HG02763 (cell line): Measurements from ENCODE around the gene PLEKHA7.

Experiments
- ATAC-seq: cut with Tn5 transposase; IDR thresholded peaks from one replicate; pipeline ENCODE4 v1.9.1; 2021; ENCODE audit warnings: mild to moderate bottlenecking, moderate library complexity; ENCODE audit not compliant: unreplicated experiment

Gene PLEKHA7

DNA sequence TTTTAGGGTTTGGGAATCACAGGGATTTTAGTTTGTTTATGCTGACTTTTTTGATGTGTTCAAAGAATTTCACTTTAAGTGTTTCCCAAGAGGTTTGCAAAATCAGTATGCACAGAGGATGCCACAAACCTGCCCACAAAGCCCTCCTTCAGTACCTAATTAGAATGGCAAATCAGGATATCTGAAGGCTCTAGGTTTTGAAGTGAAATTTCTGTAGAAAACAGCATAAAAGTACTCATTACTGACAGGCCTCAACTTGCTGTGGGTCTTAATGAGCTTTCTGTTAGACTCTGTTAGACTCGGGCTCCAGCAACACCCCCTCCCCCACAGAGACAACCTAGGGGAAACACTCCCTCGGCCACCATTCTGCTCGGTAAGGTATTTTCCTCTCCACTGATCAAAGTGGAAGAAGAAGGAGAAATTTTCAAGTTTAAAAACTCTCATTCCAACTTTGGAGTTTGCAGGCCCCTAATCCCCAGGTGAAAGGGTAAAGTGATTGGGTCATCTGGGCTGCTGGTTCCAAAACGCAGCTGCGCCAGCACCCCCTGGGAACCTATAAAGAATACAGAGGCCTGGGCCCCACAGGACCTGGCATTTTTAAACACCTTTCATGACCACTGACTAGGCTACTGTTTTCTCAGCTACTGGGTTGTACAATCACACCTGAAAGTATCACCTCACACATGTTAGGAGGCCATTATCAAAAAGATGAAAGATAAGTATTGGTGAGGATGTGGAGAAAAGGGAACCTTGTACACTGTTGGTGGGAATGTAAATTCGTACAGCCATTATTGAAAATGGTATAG is 67.5 kb downstream of the PLEKHA7 start:
- peak; percentile 67 for ATAC-seq

DNA sequence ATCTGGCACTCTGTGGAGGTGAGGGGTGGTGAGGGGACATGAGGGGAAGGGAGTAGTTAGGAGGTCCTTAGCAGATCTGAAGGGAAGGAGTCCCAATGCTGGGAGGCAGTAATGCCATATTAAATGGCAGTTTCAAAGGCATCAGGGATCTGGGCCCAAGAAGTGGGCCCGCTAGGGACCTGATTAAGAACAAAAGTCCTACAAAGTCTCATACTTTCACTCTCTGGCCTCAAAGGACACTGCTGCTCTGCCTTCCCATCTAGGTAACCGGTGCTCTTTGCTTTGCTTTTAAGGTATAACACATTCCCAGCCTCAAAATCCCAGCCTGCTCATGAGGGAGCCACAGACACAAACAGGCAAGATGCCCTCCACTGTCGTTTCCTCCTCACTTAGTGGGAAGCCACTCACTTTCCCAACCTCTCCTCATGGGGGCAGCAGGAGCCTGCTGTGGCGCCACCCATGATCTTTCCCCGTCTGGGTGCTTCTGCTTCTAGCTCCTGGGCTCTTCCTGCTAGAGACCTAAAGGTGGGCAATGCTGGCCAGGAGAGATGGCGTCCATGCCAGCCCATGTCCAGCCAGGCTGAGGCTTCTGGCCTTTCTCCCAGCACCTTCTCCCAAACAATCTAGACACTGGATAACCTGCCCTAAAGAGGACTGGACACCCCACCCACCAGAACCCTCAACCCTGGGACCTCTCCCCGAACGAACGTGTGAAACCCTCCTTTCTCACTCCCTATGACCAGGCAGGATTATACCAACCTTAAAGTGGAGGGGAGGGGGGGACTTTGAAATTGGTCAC is 68.3 kb downstream of the PLEKHA7 start:
- ATAC-seq, result peak; percentile 71

DNA sequence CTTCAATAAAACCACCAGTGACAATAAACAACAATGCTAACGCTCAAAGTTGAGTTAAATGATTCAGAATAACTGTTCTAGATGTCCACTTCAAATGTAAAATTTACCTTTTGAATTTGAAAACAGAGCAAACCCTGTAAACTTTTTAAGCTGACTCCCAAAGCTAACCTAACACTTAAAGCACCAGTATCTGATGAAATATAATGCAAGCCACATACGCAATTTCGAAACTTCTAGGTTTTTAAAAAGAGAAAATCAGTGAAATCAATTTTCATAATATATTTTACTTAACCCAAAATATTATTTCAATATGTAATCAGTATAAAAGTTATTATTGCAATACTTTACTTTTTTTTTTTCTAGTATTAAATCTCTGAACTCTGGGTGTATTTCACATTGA is 71.3 kb downstream of the PLEKHA7 start:
- no peak for ATAC-seq

DNA sequence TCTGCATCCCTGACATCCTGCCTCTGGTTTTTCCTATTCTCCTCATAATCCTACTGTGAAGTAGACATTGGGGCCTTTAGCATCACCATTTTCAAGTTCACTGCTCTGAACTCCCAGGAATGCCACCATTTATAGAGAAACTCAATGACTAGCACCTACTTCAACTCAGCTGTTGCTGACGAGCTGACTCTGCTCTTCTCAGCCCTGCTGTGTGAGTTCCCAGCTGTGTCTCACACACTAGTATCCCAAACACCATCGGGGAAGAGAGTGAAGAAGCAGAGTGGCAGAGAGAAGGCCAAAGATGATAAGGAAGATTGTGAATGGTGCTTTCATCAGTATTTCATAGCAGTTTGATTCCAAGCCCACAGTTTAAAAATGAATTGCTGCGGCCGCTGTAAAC is 71.9 kb downstream of the PLEKHA7 start:
- no peak for ATAC-seq

DNA sequence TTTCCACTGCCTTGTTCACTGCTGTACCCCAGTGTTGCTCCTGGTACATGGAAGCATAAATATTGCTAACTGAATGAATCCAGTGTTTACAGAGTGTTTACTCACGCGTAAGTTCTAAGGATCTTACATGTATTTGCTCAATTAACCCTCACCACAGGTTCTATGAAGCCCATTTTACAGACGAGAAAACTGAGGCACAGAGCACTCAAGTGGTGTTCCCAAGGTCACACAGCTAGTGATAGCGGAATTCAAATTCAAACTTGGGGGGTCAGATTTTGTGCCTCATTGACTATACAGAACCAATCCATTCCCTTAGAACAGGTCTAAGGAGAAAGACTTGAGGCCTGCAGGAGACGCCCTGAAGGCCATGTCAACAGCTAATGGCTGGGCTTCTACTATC is 72.3 kb downstream of the PLEKHA7 start:
- ATAC-seq, result no peak

DNA sequence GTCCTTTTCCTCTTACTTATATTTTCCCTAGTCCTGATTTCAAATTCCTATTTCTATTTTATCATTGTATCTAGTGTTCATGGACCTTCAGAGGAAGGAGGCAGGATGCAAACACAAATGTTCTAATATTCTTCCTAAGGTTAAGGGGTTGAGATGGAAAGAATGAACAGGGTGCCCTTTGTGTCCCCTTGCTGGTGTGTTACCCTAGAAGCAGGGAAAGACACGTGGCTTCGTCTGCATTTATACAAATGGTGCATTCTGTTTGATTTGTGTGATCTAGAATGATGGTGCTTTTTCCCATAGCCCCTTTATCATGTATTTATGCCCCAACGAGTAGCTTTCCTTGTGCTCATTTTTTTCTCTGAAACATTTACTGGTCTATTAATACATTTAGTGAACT is 76.2 kb downstream of the PLEKHA7 start:
- no peak for ATAC-seq

DNA sequence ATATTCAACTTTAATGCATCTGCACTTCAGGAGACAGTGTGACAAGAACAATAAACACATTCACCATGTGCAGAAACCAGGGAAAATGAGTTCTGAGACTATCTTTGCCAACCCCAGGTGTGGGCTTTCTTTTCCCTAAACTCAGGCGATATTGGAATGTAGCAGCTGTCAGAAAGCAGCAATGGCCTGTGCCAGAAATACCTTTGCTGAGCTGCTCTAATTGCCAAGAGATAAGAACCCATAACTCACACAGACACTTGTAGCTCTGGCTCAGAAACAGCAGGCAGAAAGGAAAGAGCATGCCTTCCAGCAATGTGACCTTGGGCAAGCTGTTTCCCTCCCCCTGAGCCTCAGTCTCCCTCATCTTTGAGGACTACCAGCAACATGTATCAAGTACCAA is 77.6 kb downstream of the PLEKHA7 start:
- ATAC-seq, result no peak

DNA sequence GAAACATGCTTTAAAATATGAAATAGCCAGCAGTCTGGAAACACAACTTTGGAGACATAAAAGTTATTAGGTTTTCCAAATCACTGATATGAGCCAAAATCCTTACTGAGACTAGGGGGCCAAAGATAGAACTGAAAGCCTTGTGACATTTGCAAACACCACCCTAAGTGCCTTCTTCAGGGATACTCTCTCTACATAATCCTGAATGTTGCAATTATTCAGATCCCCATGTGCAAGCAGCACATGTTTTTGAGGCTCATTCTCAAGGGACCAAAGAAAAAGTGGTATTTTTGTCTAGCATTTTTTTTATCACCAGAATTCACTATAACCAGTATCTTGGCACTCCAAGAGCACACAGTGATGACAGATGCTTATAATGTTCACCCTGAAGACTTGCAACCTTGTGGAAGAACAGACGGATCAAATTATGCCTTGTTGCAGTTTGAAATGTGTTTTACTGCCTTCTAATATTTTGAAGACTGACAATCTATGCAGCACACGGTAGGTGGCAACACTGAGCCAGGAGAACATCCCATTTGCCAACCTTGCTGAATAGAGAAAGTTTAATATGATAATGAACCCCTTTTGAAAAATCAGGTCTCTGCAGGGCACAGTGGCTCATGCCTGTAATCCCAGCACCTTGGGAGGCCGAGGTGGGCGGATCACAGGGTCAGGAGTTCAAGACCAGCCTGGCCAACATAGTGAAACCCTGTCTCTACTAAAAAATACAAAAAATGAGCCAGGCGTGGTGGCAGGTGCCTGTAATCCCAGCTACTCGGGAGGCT is 78.5 kb downstream of the PLEKHA7 start:
- no peak for ATAC-seq

DNA sequence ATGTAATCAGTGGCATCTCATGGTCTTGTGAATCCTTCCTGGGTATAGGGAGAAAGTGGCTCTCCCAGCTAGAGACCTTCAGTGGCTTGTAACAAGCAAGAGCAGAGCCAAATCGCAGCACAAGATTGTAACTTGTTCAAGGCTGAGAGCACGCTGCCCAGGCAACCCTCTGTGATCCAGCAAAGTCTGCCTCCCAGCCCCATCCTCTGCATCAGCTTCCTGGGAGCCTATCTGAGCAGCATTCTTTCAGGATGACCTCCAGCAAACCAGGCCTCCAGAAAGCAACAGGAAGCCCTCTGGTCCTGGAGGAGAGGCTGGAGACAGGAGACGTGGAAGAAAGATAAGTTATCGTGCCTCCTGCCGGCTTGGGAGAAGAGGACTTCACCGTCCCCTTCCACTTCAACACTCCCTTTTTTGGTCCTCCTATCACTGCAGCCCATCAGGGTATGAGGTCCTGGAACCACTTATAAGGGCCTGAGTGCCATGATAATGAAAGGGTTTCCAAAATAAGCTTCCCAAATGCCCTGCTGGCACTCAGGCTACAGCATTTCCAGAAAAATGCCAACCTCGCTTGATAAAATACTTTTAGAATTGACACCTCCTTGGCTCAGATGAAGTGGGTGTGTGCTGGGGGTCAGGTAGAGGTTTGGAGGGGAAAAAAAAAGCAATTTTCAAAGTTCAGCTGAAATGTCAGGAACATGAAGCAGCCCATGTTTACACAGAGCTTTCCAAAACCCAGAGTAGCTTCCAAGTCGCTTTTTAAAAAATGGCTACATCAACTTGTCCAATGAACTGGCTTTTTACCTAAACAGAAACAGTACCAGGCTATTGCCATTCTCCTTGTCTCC is 80.2 kb downstream of the PLEKHA7 start:
- ATAC-seq, result no peak

DNA sequence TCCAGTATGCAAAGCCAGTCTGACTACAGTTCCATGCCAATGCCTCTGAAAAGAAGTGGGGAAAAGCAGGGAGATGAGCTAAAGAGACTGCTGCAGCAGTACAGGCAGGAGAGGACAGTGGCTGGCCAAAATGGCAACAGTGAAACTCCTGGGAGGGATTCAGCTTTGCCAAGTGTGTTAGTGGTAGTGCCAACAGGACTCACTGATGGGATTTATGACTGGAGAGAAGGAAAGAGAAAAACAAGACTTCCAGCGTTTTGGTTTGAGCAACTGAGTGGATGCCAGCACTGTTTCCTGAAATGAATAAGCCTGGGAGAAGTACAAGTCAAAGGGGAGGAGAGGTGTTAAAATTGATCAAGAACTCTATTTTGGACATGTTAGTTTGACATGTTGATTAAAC is 80.9 kb downstream of the PLEKHA7 start:
- ATAC-seq, result no peak

DNA sequence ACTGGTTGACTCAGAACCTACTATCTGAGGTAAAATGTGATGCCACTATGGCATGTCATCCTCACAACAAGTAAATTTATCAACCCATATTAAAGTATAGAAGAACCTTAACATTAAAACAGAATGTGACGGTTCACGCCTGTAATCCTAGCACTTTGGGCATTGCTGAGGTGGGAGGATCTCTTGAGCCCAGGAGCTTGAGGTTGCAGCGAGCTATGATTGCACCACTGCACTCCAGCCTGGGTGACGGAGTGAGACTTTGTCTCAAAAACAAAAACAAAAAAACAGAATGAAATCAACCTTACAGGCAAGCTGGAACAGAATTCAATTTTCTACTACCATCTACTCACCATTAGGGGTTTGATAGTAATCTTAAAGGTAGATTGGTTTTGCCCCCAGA is 86.2 kb downstream of the PLEKHA7 start:
- ATAC-seq, result no peak

DNA sequence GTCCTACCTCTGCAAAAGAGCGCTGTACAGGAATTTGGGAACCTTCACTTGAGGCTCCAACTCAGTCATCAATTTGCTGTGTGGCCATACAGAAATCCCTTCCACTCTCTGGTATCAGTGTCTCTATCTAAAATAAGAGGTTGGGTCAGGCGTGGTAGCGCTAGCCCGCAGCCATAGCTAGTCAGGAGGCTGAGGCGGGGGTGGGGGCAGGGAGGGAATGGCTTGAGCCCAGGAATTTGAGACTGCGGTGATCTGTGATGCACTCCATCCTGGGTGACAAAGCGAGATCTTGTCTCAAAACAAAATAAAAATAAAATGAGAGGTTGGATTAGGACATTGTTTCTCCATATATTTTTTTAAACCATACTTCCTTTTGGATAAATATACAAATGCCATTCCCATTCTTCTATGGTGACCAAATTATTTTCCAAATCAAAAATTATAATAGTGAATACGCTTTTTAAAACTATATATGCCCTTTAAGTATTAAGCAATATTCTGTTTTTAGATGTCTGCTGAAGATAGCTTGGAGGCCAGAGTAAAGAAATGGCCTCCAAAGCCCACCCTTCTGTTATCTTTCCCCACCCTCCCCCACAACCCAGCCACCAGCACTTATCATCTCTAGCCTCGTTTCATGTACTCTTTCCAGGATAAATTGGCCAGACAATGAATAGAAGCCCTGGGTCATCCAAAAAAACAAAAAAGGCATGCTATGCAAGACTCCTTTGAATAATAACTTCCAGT is 87.2 kb downstream of the PLEKHA7 start:
- no peak for ATAC-seq

DNA sequence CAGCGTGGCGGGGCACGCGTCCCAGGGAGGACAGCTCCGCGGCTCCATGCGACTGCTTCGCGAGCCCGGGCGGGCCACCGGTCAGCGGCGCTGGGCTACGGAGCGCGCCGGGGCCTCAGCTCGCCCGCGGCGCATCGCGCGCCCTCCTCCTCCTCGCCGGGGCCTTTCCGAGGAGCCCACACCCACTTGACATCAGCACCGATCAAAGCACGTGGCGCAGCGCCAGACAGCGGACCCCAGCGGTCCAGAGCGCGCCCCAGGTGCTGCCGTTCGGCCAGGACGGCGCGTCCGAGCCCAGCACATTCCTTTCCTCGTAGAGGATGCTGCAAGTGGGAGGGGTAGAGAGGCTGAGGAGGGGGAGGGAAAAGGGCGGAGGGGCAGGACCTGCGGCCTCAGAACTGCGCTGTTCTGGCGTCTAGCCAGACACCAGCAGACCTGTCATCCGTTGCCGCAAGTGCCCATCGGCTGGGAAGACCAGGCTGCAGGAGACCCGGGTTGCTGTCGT is 88.6 kb downstream of the PLEKHA7 start:
- no peak for ATAC-seq

DNA sequence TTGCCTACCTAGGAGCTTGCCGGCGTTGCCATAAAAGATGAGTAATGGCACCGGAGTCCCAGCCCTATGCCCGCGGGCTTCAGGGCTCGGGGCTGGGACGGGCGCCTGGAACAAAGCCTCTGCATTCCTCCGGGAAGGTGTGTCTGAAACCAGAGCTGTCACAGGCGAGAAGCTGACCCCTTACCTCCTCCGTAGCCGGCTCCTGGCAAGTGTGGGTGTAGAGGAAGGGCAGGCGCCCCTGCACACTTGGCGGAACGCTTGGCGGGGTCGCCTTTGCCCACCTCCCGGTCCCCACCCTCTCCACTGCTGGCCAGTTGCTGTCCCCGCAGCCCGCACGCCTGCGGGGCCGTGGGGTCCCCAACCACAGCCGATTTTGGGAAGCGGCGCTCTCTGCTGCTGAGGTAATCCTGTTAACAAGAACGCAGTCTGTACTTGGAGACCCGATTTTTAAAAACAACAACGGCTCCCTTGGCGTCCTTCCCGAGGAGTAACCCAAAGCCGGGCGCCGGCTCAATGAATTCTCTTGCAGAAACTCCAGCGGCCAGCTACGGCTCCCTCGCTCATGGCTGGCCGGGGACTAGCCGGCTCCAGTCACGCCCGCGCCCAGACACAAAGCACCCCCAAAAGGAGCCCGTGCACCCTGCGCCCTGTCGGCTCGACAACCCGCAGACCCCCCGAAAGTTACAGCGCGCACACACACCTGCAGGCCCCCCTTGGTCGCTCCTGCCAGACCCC is 89.2 kb downstream of the PLEKHA7 start:
- peak; percentile 6 for ATAC-seq

DNA sequence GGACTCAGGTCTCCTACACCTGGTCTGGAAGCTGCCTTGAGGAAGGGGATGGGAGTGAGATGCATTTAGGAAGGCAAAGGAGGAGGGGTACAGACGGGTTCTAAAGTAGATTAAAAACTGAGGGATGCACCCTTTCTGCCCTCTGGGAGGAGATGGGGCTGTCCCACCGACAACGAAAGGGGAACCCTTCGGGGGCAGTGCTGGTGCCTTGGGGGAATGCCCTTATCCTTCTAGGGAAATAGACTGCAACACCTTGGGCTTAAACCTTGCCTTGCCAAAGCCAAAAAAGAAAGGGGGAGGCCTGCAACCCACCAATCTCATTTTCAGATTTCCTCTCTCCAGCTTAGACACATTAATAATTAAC is 89.8 kb downstream of the PLEKHA7 start:
- peak; percentile 51 for ATAC-seq

DNA sequence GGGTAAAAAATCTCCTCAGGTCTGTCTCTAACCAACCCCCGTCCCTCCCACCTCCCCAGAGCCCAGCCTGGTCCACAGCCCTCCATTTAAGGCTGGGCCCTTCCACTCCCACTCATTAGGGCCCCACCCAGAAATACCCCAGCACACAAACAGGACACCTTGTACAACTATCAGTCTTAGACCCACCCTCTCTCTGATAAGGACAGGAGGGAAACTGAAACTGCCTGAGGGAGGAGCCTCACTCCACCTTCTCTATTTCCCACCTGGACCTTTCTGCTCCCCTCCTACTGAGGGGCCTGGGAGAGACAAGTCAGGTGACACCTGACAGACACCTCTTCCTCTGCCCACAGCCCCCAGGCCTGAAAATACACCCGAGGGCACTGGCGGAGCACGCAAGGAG is 90.2 kb downstream of the PLEKHA7 start:
- peak; percentile 33 for ATAC-seq

DNA sequence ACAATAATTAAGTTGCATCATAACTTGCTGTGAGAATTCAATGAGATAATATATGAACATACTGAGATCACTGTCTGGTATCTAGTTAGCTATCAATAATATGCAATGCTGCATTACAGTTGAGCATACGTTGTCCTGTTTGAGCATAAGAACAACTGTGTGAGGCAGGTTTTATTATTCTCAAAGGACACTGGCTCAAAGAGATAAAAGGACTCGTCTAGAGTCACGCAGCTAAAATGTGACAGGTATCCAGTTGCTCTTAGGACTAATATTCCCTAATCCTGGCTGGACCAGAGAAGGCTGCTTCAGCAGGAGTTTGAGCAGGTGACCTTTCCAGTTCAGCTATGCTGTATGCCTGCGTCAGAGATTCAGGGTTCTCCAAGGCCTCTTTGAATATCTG is 92.5 kb downstream of the PLEKHA7 start:
- no peak for ATAC-seq

DNA sequence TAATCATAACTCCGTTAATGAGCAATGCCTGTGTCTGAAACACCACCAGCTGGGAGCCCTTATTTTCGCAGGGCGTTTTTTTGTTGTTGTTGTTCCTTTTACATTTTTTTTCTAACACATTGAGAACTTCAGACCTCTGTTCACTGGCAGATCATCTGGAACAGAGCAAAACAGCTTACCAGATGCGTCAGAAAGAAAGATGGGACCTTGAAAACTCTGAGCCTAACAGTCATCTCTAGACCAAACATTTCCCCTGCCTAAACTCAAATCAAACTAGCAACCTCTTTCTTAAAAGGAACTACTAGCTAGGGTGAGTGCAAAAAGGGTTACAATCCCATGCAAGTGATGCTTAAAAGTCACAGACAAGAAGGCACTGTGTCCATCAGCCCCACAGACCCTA is 93.2 kb downstream of the PLEKHA7 start:
- no peak for ATAC-seq

DNA sequence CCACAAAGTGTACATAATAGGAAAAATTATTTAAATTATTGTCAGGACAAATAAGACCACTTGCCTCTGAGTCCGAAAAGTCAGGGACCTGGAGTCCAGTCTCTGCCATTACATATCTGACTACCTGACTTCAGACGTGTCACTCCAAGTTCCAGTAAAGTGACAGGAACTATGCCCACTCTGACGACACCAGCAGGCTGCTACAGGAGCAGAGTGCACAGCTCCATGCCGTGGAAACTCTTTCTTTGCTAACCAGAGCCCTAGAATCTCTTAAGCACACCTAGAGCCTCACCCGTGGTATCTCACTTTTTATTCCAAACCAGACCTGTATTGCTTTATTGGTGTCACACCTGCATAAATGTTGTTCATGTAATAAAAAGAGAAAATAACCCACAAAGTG is 93.7 kb downstream of the PLEKHA7 start:
- ATAC-seq, result no peak
